Erythroblast (primary cell): ENCODE data around the gene SLC35E3.

Source experiments
- GATA1 ChIP-seq: IDR thresholded peaks from 2 replicates; pipeline ENCODE4 v1.6.1; 2011; ENCODE audit warnings: low read depth, mild to moderate bottlenecking, control low read depth, low read length, moderate library complexity
- POLR2A ChIP-seq: IDR thresholded peaks from 2 replicates; pipeline ENCODE4 v1.6.1; 2011; ENCODE audit warnings: mild to moderate bottlenecking, low read length

DNA sequence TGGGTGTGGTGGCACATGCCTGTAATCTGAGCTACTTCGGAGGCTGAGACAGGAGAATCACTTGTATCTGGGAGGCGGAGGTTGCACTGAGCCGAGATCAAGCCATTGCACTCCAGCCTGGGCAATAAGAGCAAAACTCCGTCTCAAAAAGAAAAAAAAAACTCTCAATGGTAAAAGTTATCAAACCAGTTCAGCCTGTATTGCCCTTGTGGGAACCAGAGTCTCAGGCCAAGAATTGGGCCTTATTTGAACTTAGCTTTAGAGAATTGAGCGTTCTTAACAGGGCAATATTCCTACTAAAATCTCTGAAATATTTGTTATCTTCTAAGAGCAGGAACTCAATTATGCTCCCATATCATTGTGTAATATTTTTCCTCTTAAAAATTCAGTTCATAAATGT, 54.3 kb downstream of the SLC35E3 start:
- TF ChIP-seq POLR2A (no peak), GATA1 (no peak)
